HG02885 (cell line): Measurements from ENCODE around the gene LCE1F.

Source experiments
- ATAC-seq: cut with Tn5 transposase; IDR thresholded peaks from one replicate; pipeline ENCODE4 v1.9.1; 2021; ENCODE audit warnings: mild to moderate bottlenecking; ENCODE audit not compliant: unreplicated experiment, poor library complexity

The LCE1F gene

DNA sequence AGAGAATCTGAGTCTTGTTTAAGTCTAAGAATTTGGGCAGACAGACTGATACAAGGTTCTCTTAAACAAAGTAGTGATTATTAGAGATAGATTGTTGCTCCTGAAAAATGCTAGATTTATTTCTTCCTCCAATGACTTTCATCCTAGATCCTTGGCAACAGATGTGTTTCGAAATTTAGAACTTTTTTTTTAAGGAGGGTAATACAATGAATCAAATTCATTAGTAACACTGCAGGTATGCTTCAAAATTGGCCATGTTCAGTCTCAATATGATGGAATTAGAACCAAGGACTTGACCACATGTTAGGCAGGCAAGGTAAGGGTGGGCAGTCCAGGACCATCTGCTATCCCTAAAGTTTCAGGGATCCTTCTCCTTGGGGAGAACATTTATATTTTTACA lies 4.5 kb upstream of the LCE1F start:
- ATAC-seq, result no peak

DNA sequence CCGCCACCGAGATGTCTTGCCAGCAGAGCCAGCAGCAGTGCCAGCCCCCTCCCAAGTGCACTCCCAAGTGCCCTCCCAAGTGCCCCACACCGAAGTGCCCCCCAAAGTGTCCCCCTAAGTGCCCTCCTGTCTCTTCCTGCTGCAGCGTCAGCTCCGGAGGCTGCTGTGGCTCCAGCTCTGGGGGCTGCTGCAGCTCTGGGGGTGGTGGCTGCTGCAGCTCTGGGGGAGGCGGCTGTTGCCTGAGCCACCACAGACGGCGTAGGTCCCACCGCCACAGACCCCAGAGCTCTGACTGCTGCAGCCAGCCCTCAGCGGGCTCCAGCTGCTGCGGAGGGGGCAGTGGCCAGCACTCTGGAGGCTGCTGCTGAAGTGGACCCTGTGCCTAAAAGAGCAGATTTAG lies 1.4 kb downstream of the LCE1F start:
- ATAC-seq, result no peak

DNA sequence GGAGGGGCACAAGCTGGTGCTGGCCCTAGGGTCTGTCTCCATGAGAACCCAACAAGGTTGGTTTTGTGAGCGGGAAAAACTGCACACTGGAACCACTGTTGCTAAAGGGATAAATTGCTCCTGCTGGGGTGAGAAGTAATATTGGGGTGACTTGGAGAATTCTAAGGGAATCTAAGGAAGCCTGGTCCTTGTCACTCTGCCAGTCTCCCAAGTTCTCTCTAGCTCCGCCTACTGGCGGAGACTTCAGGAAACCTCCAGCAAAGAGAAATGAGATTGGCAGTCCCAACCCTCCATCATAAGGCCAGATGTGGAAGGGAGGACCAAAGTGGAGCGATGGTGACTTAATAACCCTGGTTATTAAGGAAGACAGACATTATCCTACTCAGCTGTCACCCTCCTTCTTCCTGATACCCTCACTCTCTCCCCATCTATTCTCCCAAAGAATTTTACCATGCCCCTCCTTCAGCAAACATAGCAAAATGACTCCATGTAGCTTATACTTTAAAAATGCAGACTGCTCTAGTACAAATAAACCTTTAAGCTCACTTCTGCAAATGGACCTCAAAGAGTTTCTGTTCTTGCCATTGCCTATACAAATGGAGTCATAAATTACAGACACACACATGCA lies 2.7 kb downstream of the LCE1F start:
- no peak for ATAC-seq

DNA sequence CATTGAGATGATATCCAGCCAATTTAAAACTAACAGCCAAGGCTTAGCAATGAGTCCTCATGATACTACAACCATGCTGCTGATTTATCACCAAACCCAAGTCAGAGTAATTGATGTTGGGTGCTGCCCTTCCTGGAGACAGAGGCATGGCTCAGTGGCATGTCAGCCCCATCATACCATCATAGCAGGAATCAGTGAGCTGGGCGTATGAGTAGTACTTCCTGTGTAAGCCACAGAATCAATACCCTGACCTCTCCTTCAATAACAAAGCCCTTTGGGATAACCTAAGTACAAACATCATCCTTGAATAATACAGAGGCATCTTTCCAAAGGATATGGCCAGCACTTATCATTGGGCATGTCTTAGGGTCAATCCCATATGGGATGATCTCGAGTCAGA lies 8.2 kb downstream of the LCE1F start:
- ATAC-seq, result no peak

DNA sequence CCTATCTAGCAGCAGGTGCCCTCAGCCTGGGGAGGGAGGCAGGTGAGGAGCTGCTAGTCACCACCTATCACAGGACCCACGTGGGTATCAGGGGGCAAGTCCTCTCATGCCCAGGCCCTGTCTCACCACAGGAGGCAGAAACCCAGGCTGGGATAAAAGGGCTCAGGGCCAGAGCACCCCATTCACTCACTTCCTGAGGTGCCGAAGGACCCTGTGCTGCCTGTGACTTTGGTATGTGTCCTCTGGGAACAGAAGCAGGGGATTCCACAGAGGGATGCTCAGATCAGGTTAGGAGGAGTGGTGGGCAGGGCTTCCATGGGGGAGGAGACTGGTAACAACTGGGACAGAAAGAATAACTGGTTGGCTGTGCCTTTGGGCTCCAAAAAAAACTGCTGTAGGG lies 11.1 kb downstream of the LCE1F start, which contains the start of gene LCE1E:
Gene LCE1E (plus strand): TSS at position 181 of the 400 bp plus-strand sequence. CDS start 1,043 bp downstream, outside the sequence.
- ATAC-seq, result no peak

DNA sequence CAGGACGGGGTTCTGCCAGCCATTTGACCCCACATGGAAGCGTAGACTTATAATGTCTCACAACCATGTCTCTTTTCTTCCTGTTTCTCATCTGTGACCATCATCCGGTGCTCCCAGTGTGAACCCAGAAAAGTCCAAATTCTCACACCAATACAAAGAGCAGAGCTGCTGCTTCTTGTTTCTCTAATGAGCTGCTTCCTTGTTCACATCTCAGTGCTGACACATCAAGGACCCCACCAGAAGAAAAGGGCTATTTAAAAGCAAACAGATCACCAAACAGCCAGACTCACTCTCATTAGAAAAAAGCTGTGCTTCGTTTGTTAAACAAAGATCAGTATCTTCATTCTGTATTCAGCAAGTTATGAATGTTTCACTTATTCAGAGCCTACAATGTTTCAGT lies 20.7 kb downstream of the LCE1F start:
- ATAC-seq, result no peak

DNA sequence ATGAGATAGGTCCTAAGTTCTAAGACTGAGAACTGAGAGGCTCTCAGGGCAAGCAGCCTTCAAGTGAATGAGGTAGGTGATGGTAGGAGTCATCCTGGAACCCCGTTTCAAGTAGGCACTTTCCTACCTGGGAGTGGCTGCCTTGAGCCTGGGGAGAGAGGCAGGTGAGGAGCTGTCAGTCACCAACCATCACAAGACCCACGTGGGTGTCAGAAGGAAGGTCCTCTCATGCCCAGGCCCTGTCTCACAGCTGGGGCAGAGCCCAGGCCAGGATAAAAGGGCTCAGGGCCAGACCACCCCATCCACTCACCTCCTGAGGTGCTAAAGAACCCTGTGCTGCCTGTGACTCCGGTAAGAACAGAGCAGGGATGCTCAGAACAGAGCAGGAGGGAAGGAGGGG lies 21.5 kb downstream of the LCE1F start, which contains the start of gene LCE1D:
Gene LCE1D (plus strand): TSS at position 301 of the 400 bp plus-strand sequence. CDS start 1,074 bp downstream, outside the sequence.
- no peak for ATAC-seq

DNA sequence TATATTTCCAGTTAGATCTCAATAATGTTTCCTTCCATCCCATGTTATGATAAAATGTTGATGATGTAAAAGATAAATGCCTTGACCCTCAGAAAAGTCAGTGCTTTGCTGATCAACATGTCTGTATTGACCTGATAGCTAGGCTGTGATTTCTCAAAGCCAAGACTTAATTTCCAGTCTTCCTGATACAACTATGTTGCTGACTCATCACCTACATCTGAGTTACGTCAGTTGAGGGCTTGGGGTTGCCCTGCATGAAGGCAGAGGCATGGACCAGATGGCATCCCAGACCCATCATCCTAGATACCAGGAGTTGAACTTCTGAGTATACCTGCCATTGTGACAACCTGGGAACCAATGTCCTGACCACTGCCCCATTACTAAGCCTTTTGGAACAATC lies 26.4 kb downstream of the LCE1F start:
- ATAC-seq, result no peak

DNA sequence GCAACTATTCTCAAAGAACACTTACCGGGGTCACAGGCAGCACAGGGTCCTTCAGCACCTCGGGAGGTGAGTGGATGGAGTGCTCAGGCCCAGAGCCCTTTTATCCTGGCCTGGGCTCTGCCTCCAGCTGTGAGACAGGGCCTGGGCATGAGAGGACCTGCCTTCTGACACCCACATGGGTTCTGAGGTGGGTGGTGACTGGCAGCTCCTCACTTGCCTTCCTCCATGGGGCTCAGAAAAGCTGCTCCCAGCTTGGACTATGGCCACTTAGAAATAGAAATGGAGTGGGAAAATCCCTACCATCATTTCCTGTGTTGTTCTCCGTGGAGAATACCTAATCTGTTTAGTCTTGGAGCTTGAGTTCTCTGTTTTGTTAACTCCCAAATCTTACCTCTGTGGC lies 31.6 kb downstream of the LCE1F start, which contains the start of gene LCE1C:
Gene LCE1C (minus strand): TSS at position 76 of the 400 bp plus-strand sequence. CDS start 1,173 bp downstream, outside the sequence.
- no peak for ATAC-seq

DNA sequence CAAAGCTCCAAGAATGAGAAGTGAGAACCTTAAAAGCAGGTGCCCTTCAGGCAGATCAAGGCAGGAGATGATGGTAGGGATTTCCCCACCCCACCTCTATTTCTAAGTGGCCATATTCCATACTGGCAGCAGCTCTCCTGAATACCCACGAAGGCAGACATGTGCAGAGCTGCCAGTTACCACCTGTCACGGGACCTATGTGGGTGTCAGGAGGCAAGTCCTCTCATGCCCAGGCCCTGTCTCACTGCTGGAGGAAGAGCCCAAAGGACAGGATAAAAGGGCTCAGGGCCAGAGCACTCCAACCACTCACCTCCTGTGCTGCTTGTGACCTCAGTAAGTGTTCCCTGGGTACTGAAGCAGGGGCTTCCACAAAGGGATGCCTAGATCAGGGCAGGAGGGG lies 36.1 kb downstream of the LCE1F start:
- no peak for ATAC-seq

DNA sequence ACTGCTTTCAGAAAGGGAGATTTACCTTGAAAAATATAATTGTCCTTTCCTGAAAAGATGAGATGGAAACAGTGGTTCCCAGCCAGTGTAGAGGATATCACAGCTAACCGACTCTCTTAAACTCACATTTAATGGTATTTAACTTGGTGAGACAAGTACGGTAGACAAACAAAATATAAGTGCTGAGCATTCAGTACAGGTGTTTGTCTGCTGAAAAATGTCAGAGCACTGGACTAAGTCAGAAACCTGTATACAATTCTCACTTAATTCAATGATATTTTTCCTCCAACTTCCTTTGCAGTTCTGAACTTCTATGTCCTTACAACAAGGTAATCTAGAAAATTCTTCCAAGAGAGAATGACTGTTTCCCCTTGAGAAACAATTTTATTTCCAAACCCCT lies 36.7 kb downstream of the LCE1F start, which contains the start of gene LCE1B:
Gene LCE1B (plus strand): TSS at position 301 of the 400 bp plus-strand sequence. CDS start 476 bp downstream, outside the sequence.
- ATAC-seq, result no peak

DNA sequence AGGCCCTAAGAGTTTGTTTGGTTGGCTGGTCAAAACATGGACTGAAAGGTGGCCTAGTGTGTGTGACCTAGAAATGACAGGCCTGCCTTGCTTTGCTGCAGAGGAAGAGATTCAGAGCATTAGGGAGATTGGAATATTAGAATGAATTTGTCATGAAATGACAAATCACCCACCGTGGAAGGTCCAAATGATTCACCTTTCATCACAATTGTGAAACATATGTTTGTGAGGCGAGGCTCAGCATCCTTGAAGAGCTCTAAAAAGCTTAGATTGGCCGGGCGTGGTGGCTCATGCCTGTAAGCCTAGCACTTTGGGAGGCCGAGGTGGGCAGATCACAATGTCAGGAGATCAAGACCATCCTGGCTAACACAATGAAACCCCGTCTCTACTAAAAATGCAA lies 42.4 kb downstream of the LCE1F start:
- no peak for ATAC-seq

DNA sequence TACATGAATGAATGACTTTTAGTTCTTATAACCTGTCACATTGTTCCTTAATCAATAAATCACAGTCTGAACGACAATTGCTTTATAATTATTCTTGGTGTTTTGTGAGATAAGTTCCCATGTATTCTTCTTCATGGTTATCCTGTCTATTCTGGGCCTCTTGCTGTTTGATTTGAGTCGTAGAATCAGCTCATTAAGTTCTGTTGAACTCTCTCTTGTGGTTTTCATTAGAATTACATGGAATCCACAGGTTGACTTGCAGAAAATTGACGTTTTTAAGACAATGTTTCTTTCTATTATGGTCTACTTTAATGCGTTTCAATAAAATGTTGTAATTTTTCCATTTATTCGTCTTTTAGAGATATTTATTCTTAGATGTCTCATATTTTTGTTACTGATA lies 48.4 kb downstream of the LCE1F start:
- no peak for ATAC-seq

DNA sequence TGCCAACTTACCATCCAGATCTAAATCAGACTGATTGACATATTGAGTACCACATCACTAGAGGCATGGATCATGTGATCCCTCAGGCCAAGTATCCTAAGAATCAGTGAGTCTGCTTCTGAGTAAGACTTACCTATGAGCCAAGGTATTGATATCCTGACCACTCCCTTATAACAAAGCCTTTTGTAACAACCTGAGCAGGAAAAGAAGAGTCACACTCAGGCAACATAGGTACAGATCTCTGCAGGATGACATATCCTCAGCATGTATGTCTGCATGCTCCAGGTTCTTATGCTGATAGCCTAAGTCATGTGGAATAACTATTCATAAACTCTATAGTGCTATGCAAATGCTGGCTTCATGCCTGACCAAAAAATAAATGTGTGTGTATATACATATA lies 50.0 kb downstream of the LCE1F start:
- ATAC-seq, result no peak
